ENCODE data around the gene ALLC. TPM values are rescaled to one million over a fixed set of nuclear protein-coding genes. Genes with fewer than 3 reads are reported as not detected.

Gene ALLC
- total and polyA plus RNA-seq, 10 donors: not detected

- Histone ChIP-seq H3K9me3 (peaks cover 0 to 4% (median 0%) of the 10 kb centered on the region in 8 donors), H3K4me3 (peak within 1 kb of the TSS in 2 of 8 donors; percentile 20 to 46), H3K4me1 (peaks cover 0 to 6% (median 2%) of the 10 kb centered on the region in 6 donors), H3K27me3 (replicated peaks in 1 of 7) (peaks cover 0 to 63% (median 21%) of the 10 kb centered on the region in 7 donors), H3K27ac (no peak within 1 kb of the TSS), H3K36me3 (no peaks in the 10 kb centered on the region)
- WGBS, 5 donors: 12 to 30% (median 17%) methylated on average over 18 to 60 of the region's 60 CpGs
- TF ChIP-seq CTCF (IDR thresholded peaks at IDR 0.05 in 8 of 11, conservative IDR thresholded peaks at IDR 0.05 in 3 of 11) (no peak), POLR2A (IDR thresholded peaks at IDR 0.05) (no peak), POLR2AphosphoS5 (IDR thresholded peaks at IDR 0.05) (no peak)
- no peak for DNase-seq
- intact Hi-C loops (cut with DNase I; ENCODE audit: low total_unique reads): no loop called here
These were observed 45.3 kb downstream of the ALLC start, which contains the start of gene DCDC2C for GRCh38 chr2:3703236-3703756. DCDC2C (plus strand) TSS chr2:3703575; CDS start chr2:3703752, 177 bp downstream.

- H3K27me3 ChIP-seq (replicated peaks in 1 of 7): peaks cover 0 to 63% (median 21%) of the 10 kb centered on the region in 7 donors
- no peaks in the 10 kb centered on the region for H3K36me3 ChIP-seq
- WGBS, 5 donors: 22 to 66% (median 41%) methylated on average over 8 to 73 of the region's 73 CpGs
- H3K27ac ChIP-seq: no peak overlapping the region
- H3K4me1 ChIP-seq: peaks cover 0 to 6% (median 2%) of the 10 kb centered on the region in 6 donors
- intact Hi-C loops (cut with DNase I; ENCODE audit: low total_unique reads): no loop called here
- peaks cover 0 to 4% (median 0%) of the 10 kb centered on the region in 8 donors for H3K9me3 ChIP-seq
- peak overlapping the region in 2 of 8 donors; percentile 20 to 46 for H3K4me3 ChIP-seq
- no peak for DNase-seq
- no peak for TF ChIP-seq POLR2AphosphoS5 (IDR thresholded peaks at IDR 0.05)
- no peak for TF ChIP-seq CTCF (IDR thresholded peaks at IDR 0.05 in 8 of 11, conservative IDR thresholded peaks at IDR 0.05 in 3 of 11)
- no peak for TF ChIP-seq POLR2A (IDR thresholded peaks at IDR 0.05)
These were observed 45.9 kb downstream of the ALLC start for GRCh38 chr2:3703757-3704355.

- Histone ChIP-seq H3K9me3 (peaks cover 0 to 4% (median 0%) of the 10 kb centered on the region in 8 donors), H3K27ac (no peak overlapping the region), H3K36me3 (no peaks in the 10 kb centered on the region), H3K27me3 (replicated peaks in 1 of 7) (peaks cover 0 to 65% (median 21%) of the 10 kb centered on the region in 7 donors), H3K4me1 (peaks cover 0 to 6% (median 2%) of the 10 kb centered on the region in 6 donors), H3K4me3 (no peak overlapping the region)
- TF ChIP-seq POLR2AphosphoS5 (IDR thresholded peaks at IDR 0.05) (no peak), CTCF (IDR thresholded peaks at IDR 0.05 in 8 of 11, conservative IDR thresholded peaks at IDR 0.05 in 3 of 11) (no peak), POLR2A (IDR thresholded peaks at IDR 0.05) (no peak)
- no peak for DNase-seq
- 44 to 72% (median 65%) methylated on average over 3 to 6 of the region's 6 CpGs for WGBS, 5 donors
- intact Hi-C loops (cut with DNase I; ENCODE audit: low total_unique reads): no loop called here
These were observed 46.7 kb downstream of the ALLC start for GRCh38 chr2:3704692-3705091.

- intact Hi-C loops (cut with DNase I; ENCODE audit: low total_unique reads): no loop called here
- Histone ChIP-seq H3K4me3 (no peak overlapping the region), H3K4me1 (peaks cover 0 to 6% (median 2%) of the 10 kb centered on the region in 6 donors), H3K27me3 (replicated peaks in 1 of 7) (peaks cover 0 to 62% (median 21%) of the 10 kb centered on the region in 7 donors), H3K27ac (no peak overlapping the region), H3K9me3 (peaks cover 0 to 4% (median 0%) of the 10 kb centered on the region in 8 donors), H3K36me3 (no peaks in the 10 kb centered on the region)
- TF ChIP-seq POLR2A (IDR thresholded peaks at IDR 0.05) (no peak), CTCF (IDR thresholded peaks at IDR 0.05 in 8 of 11, conservative IDR thresholded peaks at IDR 0.05 in 3 of 11) (no peak), POLR2AphosphoS5 (IDR thresholded peaks at IDR 0.05) (no peak)
- DNase-seq: no peak
- 35 to 53% (median 41%) methylated on average over 2 of the region's 2 CpGs for WGBS, 5 donors
These were observed 47.8 kb downstream of the ALLC start for GRCh38 chr2:3705782-3706181.
